Nephron (organoid): ENCODE results near the gene PTPRG.

Experiments
- H3K27ac Mint-ChIP-seq, 3 experiments: 2 replicates each; pipeline ENCODE4 v1.8.0; 2020; ENCODE audit warnings: mixed read lengths in 3 of 3, mild to moderate bottlenecking in 2 of 3, moderate library complexity in 1 of 3
- H3K27me3 Mint-ChIP-seq: 2 replicates; pipeline ENCODE4 v1.8.0; 2021; ENCODE audit warnings: low read depth, mild to moderate bottlenecking, moderate library complexity, mixed read lengths
- H3K36me3 Mint-ChIP-seq: 2 replicates; pipeline ENCODE4 v1.8.0; 2020; ENCODE audit warnings: low read depth, mixed read lengths
- H3K4me1 Mint-ChIP-seq: 2 replicates; pipeline ENCODE4 v1.8.0; 2020; ENCODE audit warnings: mixed read lengths
- H3K4me3 Mint-ChIP-seq, 3 experiments: 2 replicates each; pipeline ENCODE4 v1.8.0; 2020; ENCODE audit warnings: mild to moderate bottlenecking in 3 of 3, mixed read lengths in 3 of 3, moderate library complexity in 2 of 3
- H3K9me3 Mint-ChIP-seq: 2 replicates; pipeline ENCODE4 v1.8.0; 2020; ENCODE audit warnings: mixed read lengths
- TF ChIP-seq, protein P1 (sequence below), 3 experiments: fragments of 200-600 bp; sonication (generic); IDR thresholded peaks; one replicate each; pipeline ENCODE4 v1.5.0; 2021; ENCODE audit warnings: antibody characterized with exemption in 3 of 3; ENCODE audit not compliant: unreplicated experiment in 3 of 3

The PTPRG gene

GRCh38 chr3:61612211-61613194 is 51.1 kb downstream of the PTPRG start:
- peaks cover 7% of the 10 kb centered on the region for H3K4me1 Mint-ChIP-seq
- H3K27me3 Mint-ChIP-seq: no peaks in the 10 kb centered on the region
- no peaks in the 10 kb centered on the region for H3K9me3 Mint-ChIP-seq
- H3K4me3 Mint-ChIP-seq: no peak overlapping the region
- peaks cover 31% of the 10 kb centered on the region for H3K36me3 Mint-ChIP-seq
- H3K27ac Mint-ChIP-seq: no peak overlapping the region
- TF ChIP-seq, protein P1, sequence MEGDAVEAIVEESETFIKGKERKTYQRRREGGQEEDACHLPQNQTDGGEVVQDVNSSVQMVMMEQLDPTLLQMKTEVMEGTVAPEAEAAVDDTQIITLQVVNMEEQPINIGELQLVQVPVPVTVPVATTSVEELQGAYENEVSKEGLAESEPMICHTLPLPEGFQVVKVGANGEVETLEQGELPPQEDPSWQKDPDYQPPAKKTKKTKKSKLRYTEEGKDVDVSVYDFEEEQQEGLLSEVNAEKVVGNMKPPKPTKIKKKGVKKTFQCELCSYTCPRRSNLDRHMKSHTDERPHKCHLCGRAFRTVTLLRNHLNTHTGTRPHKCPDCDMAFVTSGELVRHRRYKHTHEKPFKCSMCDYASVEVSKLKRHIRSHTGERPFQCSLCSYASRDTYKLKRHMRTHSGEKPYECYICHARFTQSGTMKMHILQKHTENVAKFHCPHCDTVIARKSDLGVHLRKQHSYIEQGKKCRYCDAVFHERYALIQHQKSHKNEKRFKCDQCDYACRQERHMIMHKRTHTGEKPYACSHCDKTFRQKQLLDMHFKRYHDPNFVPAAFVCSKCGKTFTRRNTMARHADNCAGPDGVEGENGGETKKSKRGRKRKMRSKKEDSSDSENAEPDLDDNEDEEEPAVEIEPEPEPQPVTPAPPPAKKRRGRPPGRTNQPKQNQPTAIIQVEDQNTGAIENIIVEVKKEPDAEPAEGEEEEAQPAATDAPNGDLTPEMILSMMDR (IDR thresholded peaks at IDR 0.05; ENCODE audit: unreplicated experiment in 3 of 3): no peak

GRCh38 chr3:61613666-61614065 is 52.3 kb downstream of the PTPRG start:
- no peaks in the 10 kb centered on the region for H3K9me3 Mint-ChIP-seq
- no peaks in the 10 kb centered on the region for H3K27me3 Mint-ChIP-seq
- peaks cover 11% of the 10 kb centered on the region for H3K4me1 Mint-ChIP-seq
- H3K36me3 Mint-ChIP-seq: peaks cover 31% of the 10 kb centered on the region
- TF ChIP-seq, protein P1 (IDR thresholded peaks at IDR 0.05; ENCODE audit: unreplicated experiment in 3 of 3): no peak
- H3K4me3 Mint-ChIP-seq: no peak overlapping the region
- H3K27ac Mint-ChIP-seq: no peak overlapping the region

- Mint-ChIP-seq H3K4me1 (peaks cover 11% of the 10 kb centered on the region), H3K9me3 (no peaks in the 10 kb centered on the region), H3K27ac (no peak overlapping the region), H3K36me3 (peaks cover 31% of the 10 kb centered on the region), H3K27me3 (no peaks in the 10 kb centered on the region), H3K4me3 (no peak overlapping the region)
- TF ChIP-seq, protein P1 (IDR thresholded peaks at IDR 0.05; ENCODE audit: unreplicated experiment in 3 of 3): no peak
Observed at GRCh38 chr3:61615643-61616042, 54.3 kb downstream of the PTPRG start.

- H3K36me3 Mint-ChIP-seq: peaks cover 27% of the 10 kb centered on the region
- no peaks in the 10 kb centered on the region for H3K9me3 Mint-ChIP-seq
- H3K27ac Mint-ChIP-seq: peak overlapping the region; percentile 55 to 86 (median 66)
- no peak overlapping the region for H3K4me3 Mint-ChIP-seq
- TF ChIP-seq, protein P1 (IDR thresholded peaks at IDR 0.05; ENCODE audit: unreplicated experiment in 3 of 3): no peak
- no peaks in the 10 kb centered on the region for H3K27me3 Mint-ChIP-seq
- peaks cover 11% of the 10 kb centered on the region for H3K4me1 Mint-ChIP-seq
Observed at GRCh38 chr3:61616586-61616985, 55.2 kb downstream of the PTPRG start.

- Mint-ChIP-seq H3K4me3 (no peak overlapping the region), H3K27me3 (no peaks in the 10 kb centered on the region), H3K36me3 (peaks cover 27% of the 10 kb centered on the region), H3K9me3 (no peaks in the 10 kb centered on the region), H3K4me1 (peaks cover 11% of the 10 kb centered on the region), H3K27ac (peak overlapping the region; percentile 55 to 86 (median 66))
- TF ChIP-seq, protein P1 (IDR thresholded peaks at IDR 0.05; ENCODE audit: unreplicated experiment in 3 of 3): no peak
Observed at GRCh38 chr3:61617041-61617440, 55.7 kb downstream of the PTPRG start.
